Cortex of kidney (tissue), 1 donor: Measurements from ENCODE around the gene POMT1.

Experiments
- DNase-seq: peaks from one replicate; lab custom pipeline; 2025; lab: John Stamatoyannopoulos, UW

Gene POMT1

GRCh38 chr9:131554087-131554842 lies 51.5 kb downstream of the POMT1 start:
- no peak for DNase-seq

GRCh38 chr9:131554843-131555351 lies 52.2 kb downstream of the POMT1 start:
- DNase-seq = no peak

- DNase-seq = no peak
Observed at GRCh38 chr9:131555841-131556673, 53.3 kb downstream of the POMT1 start.

- no peak for DNase-seq
Observed at GRCh38 chr9:131557855-131558548, 55.3 kb downstream of the POMT1 start.

GRCh38 chr9:131559421-131560000 lies 56.8 kb downstream of the POMT1 start:
- no peak for DNase-seq

- DNase-seq = no peak
Observed at GRCh38 chr9:131562032-131562959, 59.6 kb downstream of the POMT1 start.

- no peak for DNase-seq
Observed at GRCh38 chr9:131565369-131565768, 62.7 kb downstream of the POMT1 start.

- DNase-seq = no peak
Observed at GRCh38 chr9:131566158-131566557, 63.4 kb downstream of the POMT1 start.

- no peak for DNase-seq
Observed at GRCh38 chr9:131567910-131568309, 65.2 kb downstream of the POMT1 start.
